ENCODE data around the gene PLA2G2C.

- TF ChIP-seq CTCF (IDR thresholded peaks at IDR 0.05) (no peak), ZFX (IDR thresholded peaks at IDR 0.05; ENCODE audit: borderline replicate concordance) (no peak)
Measured at GRCh38 chr1:20123722-20124455, 62.4 kb downstream of the PLA2G2C start.
